Ishikawa (cell line): ENCODE results near the gene ADARB1.

Source experiments
- CEBPB ChIP-seq: IDR thresholded peaks from 2 replicates; pipeline ENCODE4 v1.6.1; 2012
- RAD21 ChIP-seq: IDR thresholded peaks from 2 replicates; pipeline ENCODE4 v1.6.1; 2012; ENCODE audit warnings: low read depth
- YY1 ChIP-seq: IDR thresholded peaks from 2 replicates; pipeline ENCODE4 v1.6.1; 2012; ENCODE audit warnings: low read depth
- ZBTB7A ChIP-seq: IDR thresholded peaks from 2 replicates; pipeline ENCODE4 v1.6.1; 2012; ENCODE audit warnings: low read depth

- TF ChIP-seq ZBTB7A: no peak
- TF ChIP-seq RAD21: no peak
- no peak for TF ChIP-seq YY1
- TF ChIP-seq CEBPB: no peak
These were observed 28.9 kb upstream of the ADARB1 start for GRCh38 chr21:45045481-45045880.
